BE2C (cell line): ENCODE measurements around the gene GNG7.

Experiments
- DNase-seq: peaks from one replicate; pipeline ENCODE4 v3.0.0-alpha.2; 2020
- H3K27me3 ChIP-seq: fragments of 250-450 bp; sonication (Bioruptor Pico); 2 replicates; pipeline ENCODE4 v1.5.1; 2020; ENCODE audit warnings: mild to moderate bottlenecking
- H3K36me3 ChIP-seq: fragments of 250-450 bp; sonication (Bioruptor Pico); 2 replicates; pipeline ENCODE4 v1.5.1; 2020; ENCODE audit warnings: mild to moderate bottlenecking
- H3K4me1 ChIP-seq: fragments of 250-450 bp; sonication (Bioruptor Pico); 2 replicates; pipeline ENCODE4 v1.5.1; 2020
- H3K4me3 ChIP-seq: 2 replicates; pipeline ENCODE4 v1.5.1; 2011; ENCODE audit warnings: low read depth, low read length
- H3K9me3 ChIP-seq: fragments of 250-450 bp; sonication (Bioruptor Pico); 2 replicates; pipeline ENCODE4 v1.5.1; 2020
- CTCF ChIP-seq: IDR thresholded peaks from 2 replicates; pipeline ENCODE4 v1.5.1; 2012; ENCODE audit warnings: mild to moderate bottlenecking, low read depth, low read length

GNG7 gene

GRCh38 chr19:2700660-2701360 lies 1.7 kb downstream of the GNG7 start:
- Histone ChIP-seq H3K9me3 (no peaks in the 10 kb centered on the region), H3K27me3 (peaks cover 9% of the 10 kb centered on the region), H3K4me1 (no peaks in the 10 kb centered on the region), H3K36me3 (no peaks in the 10 kb centered on the region), H3K4me3 (no peak overlapping the region)
- DNase-seq, result no peak
- TF ChIP-seq CTCF, result no peak

- Histone ChIP-seq H3K4me3 (no peak overlapping the region), H3K9me3 (no peaks in the 10 kb centered on the region), H3K27me3 (peaks cover 9% of the 10 kb centered on the region), H3K36me3 (no peaks in the 10 kb centered on the region), H3K4me1 (no peaks in the 10 kb centered on the region)
- no peak for DNase-seq
- TF ChIP-seq CTCF, result no peak
These were observed 2.9 kb downstream of the GNG7 start for GRCh38 chr19:2699413-2700140.

GRCh38 chr19:2694196-2694595 lies 8.3 kb downstream of the GNG7 start:
- Histone ChIP-seq H3K4me3 (no peak overlapping the region), H3K36me3 (no peaks in the 10 kb centered on the region), H3K27me3 (no peaks in the 10 kb centered on the region), H3K4me1 (no peaks in the 10 kb centered on the region), H3K9me3 (no peaks in the 10 kb centered on the region)
- DNase-seq, result no peak
- TF ChIP-seq CTCF, result no peak

- Histone ChIP-seq H3K4me1 (no peaks in the 10 kb centered on the region), H3K4me3 (no peak overlapping the region), H3K27me3 (no peaks in the 10 kb centered on the region), H3K36me3 (no peaks in the 10 kb centered on the region), H3K9me3 (no peaks in the 10 kb centered on the region)
- DNase-seq, result no peak
- TF ChIP-seq CTCF, result no peak
These were observed 8.9 kb downstream of the GNG7 start for GRCh38 chr19:2693492-2694160.

GRCh38 chr19:2691951-2692350 lies 10.5 kb downstream of the GNG7 start:
- DNase-seq, result no peak
- H3K4me1 ChIP-seq, result no peaks in the 10 kb centered on the region

More at GRCh38 chr19:2691951-2692350, 10.5 kb downstream of the GNG7 start:
- Histone ChIP-seq H3K27me3 (no peaks in the 10 kb centered on the region), H3K36me3 (no peaks in the 10 kb centered on the region), H3K4me3 (no peak overlapping the region), H3K9me3 (no peaks in the 10 kb centered on the region)
- TF ChIP-seq CTCF, result no peak
